GM13976 (cell line): ENCODE results near the gene XXYLT1.

ENCODE experiments used
- DNase-seq: peaks from one replicate; pipeline ENCODE4 v3.0.0; 2012; ENCODE audit warnings: low spot score
- CTCF ChIP-seq: IDR thresholded peaks from 2 replicates; pipeline ENCODE4 v1.5.1; 2012; ENCODE audit warnings: borderline replicate concordance, mild to moderate bottlenecking; ENCODE audit not compliant: insufficient read depth; ENCODE audit errors: extremely low read depth, missing control alignments, control extremely low read depth
- in situ Hi-C: fragments of 300-500 bp; cut with MboI; formaldehyde crosslinking; loops from one replicate; pipeline ENCODE4 v1.12.0; 2022; ENCODE audit warnings: low sequenced_read_pairs, mixed read lengths, inconsistent platforms; ENCODE audit not compliant: unreplicated experiment

XXYLT1 gene

GRCh38 chr3:195282961-195283360 is 12.0 kb upstream of the XXYLT1 start:
- no peak for DNase-seq
- in situ Hi-C loops: no loop called here
- no peak for TF ChIP-seq CTCF

GRCh38 chr3:195274259-195274966 is 3.5 kb upstream of the XXYLT1 start:
- DNase-seq: no peak
- no peak for TF ChIP-seq CTCF
- in situ Hi-C loops: loop anchor here (5.0 kb wide), 1 partner anchor 248 kb away; no protein-coding TSS in a partner anchor

GRCh38 chr3:195271410-195272243 is 668 bp upstream of the XXYLT1 start:
- in situ Hi-C loops: loop anchor here (5.0 kb wide), 1 partner anchor 251 kb away; no protein-coding TSS in a partner anchor
- peak; percentile 91 for DNase-seq
- TF ChIP-seq CTCF: peak; percentile 99

GRCh38 chr3:195270079-195270816 is 711 bp downstream of the XXYLT1 start:
- DNase-seq: peak; percentile 52
- in situ Hi-C loops: loop anchor here (5.0 kb wide), 1 partner anchor 252 kb away; no protein-coding TSS in a partner anchor
- TF ChIP-seq CTCF: no peak

- in situ Hi-C loops: loop anchor here (5.0 to 10.0 kb wide), 2 partner anchors 253 to 585 kb away; partner anchors contain the start of gene FAM43A
- TF ChIP-seq CTCF: no peak
- no peak for DNase-seq
Observed at GRCh38 chr3:195269375-195270078, 1.4 kb downstream of the XXYLT1 start.
